H1 (cell line): Measurements from ENCODE around the gene PTPN3. TPM values are rescaled to one million over a fixed set of nuclear protein-coding genes. Genes with fewer than 3 reads are reported as not detected.

Experiments used
- CTCF ChIA-PET: fragments of 300-600 bp; sonication (Branson Sonifier 250); formaldehyde crosslinking; loops from one replicate; lab custom pipeline; 2021; ENCODE audit not compliant: partially characterized antibody; lab: Charles Lee
- POLR2A ChIA-PET: fragments of 300-600 bp; sonication (Branson Sonifier 250); formaldehyde crosslinking; loops from one replicate; lab custom pipeline; 2021; ENCODE audit warnings: inconsistent platforms; ENCODE audit not compliant: partially characterized antibody; lab: Charles Lee
- DNase-seq, 2 experiments: peaks; one replicate each; pipeline versions ENCODE4 v3.0.0 to v3.0.0-alpha.2; 2010 to 2022; ENCODE audit warnings: low spot score in 2 of 2, low read depth in 1 of 2, mixed read lengths in 1 of 2
- FAIRE-seq: peaks from 2 replicates; lab custom pipeline; 2011; peaks lifted over from hg19 to GRCh38; lab: Jason Lieb, UNC
- H2AFZ ChIP-seq: 2 replicates; pipeline ENCODE4 v1.8.1; 2012; ENCODE audit warnings: low read length, inconsistent platforms
- H2AK5ac ChIP-seq: 2 replicates; pipeline ENCODE4 v1.6.1; 2013; ENCODE audit warnings: low read depth, low read length
- H2BK120ac ChIP-seq: replicated peaks from 2 replicates; pipeline ENCODE3; 2013; ENCODE audit warnings: low read depth, low read length, inconsistent platforms
- H2BK12ac ChIP-seq: 2 replicates; pipeline ENCODE4 v1.6.1; 2013; ENCODE audit warnings: low read depth, low read length
- H2BK15ac ChIP-seq: 2 replicates; pipeline ENCODE4 v1.6.1; 2013; ENCODE audit warnings: low read length
- H2BK20ac ChIP-seq: 2 replicates; pipeline ENCODE4 v1.6.1; 2013; ENCODE audit warnings: low read length
- H2BK5ac ChIP-seq: 2 replicates; pipeline ENCODE4 v1.6.1; 2013; ENCODE audit warnings: low read depth, low read length
- H3K14ac ChIP-seq: 2 replicates; pipeline ENCODE4 v1.6.1; 2013; ENCODE audit warnings: inconsistent platforms; ENCODE audit not compliant: insufficient read length
- H3K18ac ChIP-seq: 2 replicates; pipeline ENCODE4 v1.6.1; 2013; ENCODE audit warnings: low read length; ENCODE audit errors: extremely low read depth
- H3K23ac ChIP-seq: 2 replicates; pipeline ENCODE4 v1.6.1; 2013; ENCODE audit warnings: inconsistent platforms; ENCODE audit not compliant: insufficient read length
- H3K23me2 ChIP-seq: 2 replicates; pipeline ENCODE4 v1.6.1; 2013; ENCODE audit warnings: low read depth, low read length
- H3K27ac ChIP-seq: 2 replicates; pipeline ENCODE4 v1.6.1; 2011; ENCODE audit warnings: low read depth, low read length, inconsistent platforms
- H3K27me3 ChIP-seq, 4 experiments: replicated peaks in 1 of 4; 1 replicate in 1 of 4; 2 replicates in 3 of 4; pipeline versions ENCODE4 v1.6.1 to v1.8.1; 2011 to 2013; ENCODE audit warnings: low read length in 3 of 4, mild to moderate bottlenecking in 3 of 4, inconsistent platforms in 2 of 4, mixed read lengths in 2 of 4, moderate library complexity in 1 of 4; ENCODE audit not compliant: control insufficient read depth in 3 of 4, insufficient read depth in 3 of 4; ENCODE audit errors: extremely low read depth in 1 of 4
- H3K36me3 ChIP-seq, 4 experiments: 2 replicates each; pipeline versions ENCODE4 v1.6.1 to v1.8.1; 2011 to 2013; ENCODE audit warnings: mild to moderate bottlenecking in 4 of 4, low read length in 3 of 4, moderate library complexity in 2 of 4, control low read depth in 1 of 4, inconsistent platforms in 1 of 4; ENCODE audit not compliant: insufficient read depth in 4 of 4, control insufficient read depth in 2 of 4
- H3K4ac ChIP-seq: replicated peaks from 2 replicates; pipeline ENCODE3; 2013; ENCODE audit warnings: low read length, low read depth, mixed read lengths, inconsistent platforms; ENCODE audit not compliant: insufficient read length
- H3K4me1 ChIP-seq, 4 experiments: replicated peaks in 1 of 4; 1 replicate in 1 of 4; 2 replicates in 3 of 4; pipeline versions ENCODE4 v1.6.1 to v1.8.1; 2011 to 2013; ENCODE audit warnings: low read length in 3 of 4, inconsistent platforms in 2 of 4, mixed read lengths in 1 of 4; ENCODE audit not compliant: insufficient read depth in 4 of 4, control insufficient read depth in 3 of 4
- H3K4me2 ChIP-seq, 2 experiments: 2 replicates each; pipeline versions ENCODE4 v1.6.1 to v1.8.1; 2011 to 2013; ENCODE audit warnings: low read depth in 2 of 2, low read length in 2 of 2, control low read depth in 1 of 2, inconsistent platforms in 1 of 2, mild to moderate bottlenecking in 1 of 2; ENCODE audit not compliant: insufficient read depth in 1 of 2
- H3K4me3 ChIP-seq, 4 experiments: fragments of 200-600, 300-600 bp in 1 of 4; sonication (generic), shearing (Covaris generic), sonication (Bioruptor Twin) in 1 of 4; 2 replicates each; pipeline versions ENCODE4 v1.5.1 to v1.8.1; 2011 to 2016; ENCODE audit warnings: low read length in 4 of 4, low read depth in 3 of 4, control low read depth in 2 of 4, inconsistent platforms in 2 of 4, mild to moderate bottlenecking in 2 of 4, mixed read lengths in 1 of 4, moderate library complexity in 1 of 4; ENCODE audit not compliant: insufficient read depth in 2 of 4; ENCODE audit errors: extremely low read depth in 1 of 4
- H3K56ac ChIP-seq: replicated peaks from 2 replicates; pipeline ENCODE3; 2013; ENCODE audit warnings: low read depth, mild to moderate bottlenecking, mixed read lengths, low read length, inconsistent platforms; ENCODE audit not compliant: insufficient read length
- H3K79me1 ChIP-seq: 2 replicates; pipeline ENCODE4 v1.6.1; 2013; ENCODE audit warnings: low read depth, low read length, control low read depth
- H3K79me2 ChIP-seq, 2 experiments: 2 replicates each; pipeline versions ENCODE4 v1.6.1 to v1.8.1; 2012 to 2013; ENCODE audit warnings: low read length in 2 of 2, mild to moderate bottlenecking in 2 of 2, inconsistent platforms in 1 of 2; ENCODE audit not compliant: insufficient read depth in 2 of 2, control insufficient read depth in 1 of 2
- H3K9ac ChIP-seq, 4 experiments: replicated peaks in 1 of 4; 1 replicate in 1 of 4; 2 replicates in 3 of 4; pipeline versions ENCODE4 v1.6.1 to v1.8.1; 2011 to 2013; ENCODE audit warnings: low read depth in 3 of 4, low read length in 3 of 4, control low read depth in 2 of 4, mild to moderate bottlenecking in 2 of 4, moderate library complexity in 2 of 4, inconsistent platforms in 1 of 4; ENCODE audit errors: extremely low read depth in 1 of 4
- H3K9me3 ChIP-seq, 2 experiments: 2 replicates each; pipeline versions ENCODE4 v1.6.1 to v1.8.1; 2012 to 2013; ENCODE audit warnings: mild to moderate bottlenecking in 2 of 2, moderate library complexity in 2 of 2, control low read depth in 1 of 2, inconsistent platforms in 1 of 2, low read depth in 1 of 2, low read length in 1 of 2, mixed read lengths in 1 of 2; ENCODE audit not compliant: insufficient read depth in 2 of 2
- H4K20me1 ChIP-seq, 2 experiments: replicated peaks in 1 of 2; 2 replicates each; pipeline versions ENCODE3 to v1.8.1; 2011 to 2013; ENCODE audit warnings: inconsistent platforms in 2 of 2, low read length in 2 of 2, mild to moderate bottlenecking in 1 of 2; ENCODE audit not compliant: insufficient read depth in 2 of 2, control insufficient read depth in 1 of 2
- H4K5ac ChIP-seq: 2 replicates; pipeline ENCODE4 v1.6.1; 2013; ENCODE audit warnings: low read length, low read depth, mixed read lengths, inconsistent platforms; ENCODE audit not compliant: insufficient read length
- H4K8ac ChIP-seq: 2 replicates; pipeline ENCODE4 v1.8.0; 2013; ENCODE audit warnings: mild to moderate bottlenecking, moderate library complexity, low read length, inconsistent platforms; ENCODE audit not compliant: insufficient read depth; ENCODE audit errors: extremely low read depth
- H4K91ac ChIP-seq: replicated peaks from 2 replicates; pipeline ENCODE3; 2013; ENCODE audit warnings: low read length, mixed read lengths, inconsistent platforms; ENCODE audit not compliant: insufficient read length
- MAFK ChIP-seq: IDR thresholded peaks from 2 replicates; pipeline ENCODE4 v1.6.1; 2012; ENCODE audit warnings: low read depth, mild to moderate bottlenecking, improper control_type of control experiment, low read length
- SAP30 ChIP-seq: fragments of 300-600 bp; sonication (generic); IDR thresholded peaks from 2 replicates; pipeline ENCODE4 v1.7.1; 2012; ENCODE audit warnings: low read length, moderate library complexity, mild to moderate bottlenecking, inconsistent platforms; ENCODE audit not compliant: insufficient read depth, insufficient replicate concordance
- WGBS, 2 experiments: shearing (Covaris generic) in 1 of 2; methylation state at CpG; one replicate each; pipeline versions ENCODE4 v1.1.6 to v1.1.7; 2013 to 2015; ENCODE audit warnings: low lambda C conversion rate in 2 of 2, mixed read lengths in 2 of 2, inconsistent platforms in 1 of 2, low coverage in 1 of 2, missing lambda C conversion rate in 1 of 2; ENCODE audit not compliant: insufficient replicate concordance in 2 of 2, insufficient coverage in 1 of 2, insufficient read length in 1 of 2; ENCODE audit errors: extremely low coverage in 1 of 2, missing lambda C conversion rate in 1 of 2; 5-methylcytosine and 5-hydroxymethylcytosine counted together
- polyA plus RNA-seq, 7 experiments: library from polyadenylated mRNA; depleted of rRNA in 3 of 7; stranded (reverse) in 5 of 7; unstranded in 2 of 7; fragments of >200 nt in 5 of 7; fragments of 200-250 nt in 2 of 7; gene quantifications; 1 replicate in 5 of 7; 2 replicates in 1 of 7; 4 replicates in 1 of 7; pipeline versions ENCODE4 v1.2.1 to v1.2.3, GENCODE V29; 2011 to 2013; ENCODE audit warnings: missing spikeins in 2 of 7, mixed read lengths in 2 of 7
- total RNA-seq: library from RNA; stranded (reverse); fragmentation: NEBNext Ultra II Directional; extraction: Animal tissue kit (Norgen Biotek cat#: 25700); gene quantifications from 2 replicates; pipeline ENCODE4 v1.2.1, GENCODE V29; 2021

PTPN3 gene
- total and polyA plus RNA-seq, 2 of the 8 experiments (the other 6 are each of a cell fraction or from before 2014, with no cell fraction given) = 2.9 to 3.7 TPM

DNA sequence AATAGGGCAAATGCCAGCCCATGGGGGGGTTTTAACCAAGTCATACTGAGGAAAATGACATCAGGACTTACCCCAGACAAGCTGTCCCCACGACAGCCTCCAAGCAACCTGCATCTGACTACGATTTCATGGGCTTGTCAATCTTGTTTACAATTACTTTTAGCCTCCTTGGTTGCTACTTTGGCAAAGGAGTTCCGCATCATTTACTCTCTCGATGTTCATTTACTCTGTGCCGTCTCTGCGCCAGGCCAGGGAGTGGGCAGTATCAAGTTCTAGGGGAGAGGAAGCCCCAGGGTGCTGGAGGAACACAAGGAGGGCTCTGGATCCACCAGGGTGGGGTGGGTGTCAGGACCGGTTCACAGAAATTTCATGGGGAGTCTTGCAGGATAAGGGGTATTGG is 23.9 kb downstream of the PTPN3 start:
- no peak for TF ChIP-seq SAP30
- no peak for TF ChIP-seq MAFK
- TF ChIP-seq, all 59 proteins: peak for 0
- Histone ChIP-seq H3K4ac (no peak overlapping the region), H3K56ac (no peak overlapping the region), H2BK5ac (no peak overlapping the region), H3K36me3 (no peaks in the 10 kb centered on the region), H3K4me2 (no peak overlapping the region), H3K4me1 (no peaks in the 10 kb centered on the region), H4K20me1 (no peaks in the 10 kb centered on the region), H3K14ac (no peak overlapping the region), H3K4me3 (no peak overlapping the region), H3K18ac (no peak overlapping the region), H3K9me3 (no peaks in the 10 kb centered on the region), H2BK20ac (no peak overlapping the region), H4K91ac (no peak overlapping the region), H3K9ac (no peak overlapping the region), H4K5ac (no peak overlapping the region), H2BK15ac (no peak overlapping the region), H4K8ac (no peak overlapping the region), H3K79me1 (no peaks in the 10 kb centered on the region), H2BK120ac (no peak overlapping the region), H3K79me2 (no peaks in the 10 kb centered on the region), H3K23me2 (no peaks in the 10 kb centered on the region), H3K23ac (no peak overlapping the region), H2AK5ac (no peak overlapping the region), H2AFZ (no peak overlapping the region), H3K27me3 (no peaks in the 10 kb centered on the region), H3K27ac (no peak overlapping the region), H2BK12ac (no peak overlapping the region)
- ChIA-PET CTCF (interaction anchor here (1.0 to 2.9 kb wide), 5 partner anchors 9 to 60 kb away, joined by 3 to 8 read pairs (median 5); no protein-coding TSS in a partner anchor), POLR2A (interaction anchor here (1.3 kb wide), 1 partner anchor 9 kb away, joined by 3 read pairs; no protein-coding TSS in a partner anchor)
- FAIRE-seq = no peak
- WGBS, 2 experiments = 86% methylated on average over 7 of the region's 7 CpGs; no CpG with 5 or more reads in 1 of the 2 experiments
- no peak for DNase-seq
